GM12892 (cell line): Measurements from ENCODE around the gene PHEX.

Source experiments
- POLR2A ChIP-seq: IDR thresholded peaks from 2 replicates; pipeline ENCODE4 v1.6.1; 2011; ENCODE audit warnings: low read depth, low read length, control low read depth
- POLR2AphosphoS5 ChIP-seq: IDR thresholded peaks from 2 replicates; pipeline ENCODE4 v1.6.1; 2011; ENCODE audit warnings: low read depth, low read length, control low read depth
- TAF1 ChIP-seq: IDR thresholded peaks from 2 replicates; pipeline ENCODE4 v1.6.1; 2011; ENCODE audit warnings: low read depth, mild to moderate bottlenecking, control low read depth, low read length, borderline replicate concordance

GRCh38 chrX:22012051-22012450 lies 20.1 kb upstream of the PHEX start:
- TF ChIP-seq POLR2AphosphoS5: no peak
- TF ChIP-seq POLR2A: no peak
- no peak for TF ChIP-seq TAF1
